ENCODE measurements around the gene MAST1.
A peak's percentile ranks its signal among the peaks of the same experiment; 100 is the strongest.

Gene MAST1

DNA sequence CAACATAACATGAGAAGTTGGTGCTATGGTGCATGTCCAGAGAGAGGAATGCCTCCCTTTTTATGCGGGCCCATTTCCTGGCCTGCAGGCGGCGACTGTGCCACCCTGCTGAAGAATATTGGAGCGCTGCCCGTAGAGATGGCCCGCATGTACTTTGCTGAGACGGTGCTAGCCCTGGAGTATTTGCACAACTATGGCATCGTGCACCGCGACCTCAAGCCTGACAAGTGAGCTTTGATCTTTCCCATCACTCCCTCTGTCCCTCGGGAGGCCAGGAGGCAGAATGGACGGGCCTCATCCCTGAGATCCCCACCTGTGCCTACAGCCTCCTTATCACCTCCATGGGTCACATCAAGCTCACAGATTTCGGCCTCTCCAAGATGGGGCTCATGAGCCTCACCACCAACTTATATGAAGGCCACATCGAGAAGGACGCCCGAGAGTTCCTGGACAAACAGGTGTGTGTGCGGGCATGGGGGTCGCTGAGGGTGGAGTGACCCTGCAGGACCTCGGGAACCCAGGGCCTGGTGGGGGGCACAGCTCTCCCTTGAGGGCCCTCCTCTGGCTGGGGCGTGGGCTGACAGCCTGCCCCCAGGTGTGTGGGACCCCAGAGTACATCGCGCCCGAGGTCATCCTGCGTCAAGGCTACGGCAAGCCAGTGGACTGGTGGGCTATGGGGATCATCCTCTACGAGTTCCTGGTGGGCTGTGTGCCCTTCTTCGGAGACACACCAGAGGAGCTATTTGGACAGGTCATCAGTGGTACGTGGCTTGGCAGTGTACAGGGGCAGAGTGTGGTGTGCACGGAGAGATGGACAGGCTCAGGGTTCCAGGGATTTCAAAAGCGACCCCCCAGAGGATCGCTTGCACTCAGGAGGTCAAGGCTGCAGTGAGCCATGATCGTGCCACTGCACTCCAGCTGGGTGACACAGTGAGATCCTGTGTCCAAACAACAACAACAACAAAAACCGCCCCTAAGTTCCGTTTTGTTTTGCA is 26.7 kb downstream of the MAST1 start:
- Histone ChIP-seq H3K36me3 (ENCODE audit: control insufficient read depth, insufficient read depth, low read length) (peaks cover 5% of the 10 kb centered on the region; the same call in 1 of the 2 replicates), H3K27ac (ENCODE audit: low read depth, low read length) (no peak overlapping the region), H3K27me3 (ENCODE audit: control insufficient read depth, insufficient read depth, low read length) (no peaks in the 10 kb centered on the region), H3K9ac (ENCODE audit: low read depth, low read length) (no peak overlapping the region), H3K4me1 (ENCODE audit: control insufficient read depth, insufficient read depth, low read length) (peaks cover 9% of the 10 kb centered on the region; the same call in 1 of the 2 replicates), H3K4me3 (ENCODE audit: low read depth, low read length) (no peak overlapping the region), H3K9me3 (ENCODE audit: control insufficient read depth, insufficient read depth, low read length) (no peaks in the 10 kb centered on the region)

DNA sequence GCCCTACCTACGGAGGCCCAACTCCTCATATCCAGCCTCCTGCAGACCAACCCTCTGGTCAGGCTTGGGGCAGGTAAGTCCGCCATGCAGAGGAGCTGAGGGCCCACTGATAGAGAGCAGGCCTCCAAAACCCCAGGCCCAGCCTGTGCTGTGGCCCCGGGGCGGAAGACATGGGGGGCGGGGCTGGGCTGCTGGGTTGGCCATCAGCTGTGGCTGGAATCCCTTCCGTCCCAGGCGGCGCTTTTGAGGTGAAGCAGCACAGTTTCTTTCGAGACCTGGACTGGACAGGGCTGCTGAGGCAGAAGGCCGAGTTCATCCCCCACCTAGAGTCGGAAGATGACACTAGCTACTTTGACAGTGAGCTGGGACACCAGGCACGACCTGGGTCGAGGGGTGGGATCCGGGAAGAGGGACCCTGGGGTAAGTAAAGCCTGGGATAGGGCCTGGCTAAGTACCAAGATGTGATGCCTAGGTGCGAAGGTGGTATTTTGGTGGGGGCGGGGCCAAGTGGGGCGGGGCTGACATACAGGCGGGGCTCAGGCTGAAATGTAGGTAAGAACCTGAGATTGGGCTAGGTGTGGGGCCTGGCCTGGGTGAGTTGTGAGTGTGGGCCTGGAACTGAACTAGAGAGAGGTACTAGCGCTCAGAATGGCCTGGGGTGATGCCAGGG is 27.6 kb downstream of the MAST1 start:
- Histone ChIP-seq H3K27me3 (ENCODE audit: control insufficient read depth, insufficient read depth, low read length) (no peaks in the 10 kb centered on the region), H3K27ac (ENCODE audit: low read depth, low read length) (peak overlapping the region; percentile 12), H3K36me3 (ENCODE audit: control insufficient read depth, insufficient read depth, low read length) (peaks cover 5% of the 10 kb centered on the region; the same call in 1 of the 2 replicates), H3K4me1 (ENCODE audit: control insufficient read depth, insufficient read depth, low read length) (peaks cover 9% of the 10 kb centered on the region; the same call in 1 of the 2 replicates), H3K9ac (ENCODE audit: low read depth, low read length) (no peak overlapping the region), H3K4me3 (ENCODE audit: low read depth, low read length) (no peak overlapping the region), H3K9me3 (ENCODE audit: control insufficient read depth, insufficient read depth, low read length) (no peaks in the 10 kb centered on the region)

DNA sequence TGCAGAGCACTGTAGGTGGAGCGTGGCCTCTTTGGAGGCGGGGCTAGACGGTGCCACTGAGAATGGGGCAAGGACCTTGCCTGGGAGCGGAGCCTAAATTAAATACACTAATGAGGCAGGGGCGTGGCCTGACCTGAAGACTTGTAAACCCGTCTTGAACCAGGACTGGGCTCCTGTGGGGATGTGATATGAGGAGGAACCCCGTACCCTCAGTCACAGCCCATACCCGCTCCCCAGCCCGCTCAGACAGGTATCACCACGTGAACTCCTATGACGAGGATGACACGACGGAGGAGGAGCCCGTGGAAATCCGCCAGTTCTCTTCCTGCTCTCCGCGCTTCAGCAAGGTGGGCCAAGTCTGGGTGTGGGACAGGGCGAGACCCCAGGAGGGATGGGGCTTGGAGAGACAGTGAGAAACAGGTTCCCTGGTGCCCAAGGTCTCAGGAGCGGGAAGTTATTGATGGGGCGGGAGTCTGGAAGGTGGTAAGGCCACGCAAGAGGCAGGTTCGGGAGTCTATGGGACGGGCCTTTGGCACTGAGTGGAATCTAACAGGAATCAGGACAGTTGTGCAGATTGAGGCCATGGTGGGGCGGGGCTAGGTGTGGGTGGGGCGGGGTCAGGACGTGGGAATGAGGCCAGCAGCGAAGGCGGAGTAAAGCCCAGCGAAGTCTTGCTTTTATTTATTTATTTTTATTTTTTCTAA is 28.3 kb downstream of the MAST1 start:
- Histone ChIP-seq H3K27me3 (ENCODE audit: control insufficient read depth, insufficient read depth, low read length) (no peaks in the 10 kb centered on the region), H3K36me3 (ENCODE audit: control insufficient read depth, insufficient read depth, low read length) (peaks cover 5% of the 10 kb centered on the region; the same call in 1 of the 2 replicates), H3K27ac (ENCODE audit: low read depth, low read length) (no peak overlapping the region), H3K9me3 (ENCODE audit: control insufficient read depth, insufficient read depth, low read length) (no peaks in the 10 kb centered on the region), H3K9ac (ENCODE audit: low read depth, low read length) (no peak overlapping the region), H3K4me1 (ENCODE audit: control insufficient read depth, insufficient read depth, low read length) (peaks cover 9% of the 10 kb centered on the region; the same call in 1 of the 2 replicates), H3K4me3 (ENCODE audit: low read depth, low read length) (peak overlapping the region; percentile 69; the same call in 1 of the 2 replicates)

DNA sequence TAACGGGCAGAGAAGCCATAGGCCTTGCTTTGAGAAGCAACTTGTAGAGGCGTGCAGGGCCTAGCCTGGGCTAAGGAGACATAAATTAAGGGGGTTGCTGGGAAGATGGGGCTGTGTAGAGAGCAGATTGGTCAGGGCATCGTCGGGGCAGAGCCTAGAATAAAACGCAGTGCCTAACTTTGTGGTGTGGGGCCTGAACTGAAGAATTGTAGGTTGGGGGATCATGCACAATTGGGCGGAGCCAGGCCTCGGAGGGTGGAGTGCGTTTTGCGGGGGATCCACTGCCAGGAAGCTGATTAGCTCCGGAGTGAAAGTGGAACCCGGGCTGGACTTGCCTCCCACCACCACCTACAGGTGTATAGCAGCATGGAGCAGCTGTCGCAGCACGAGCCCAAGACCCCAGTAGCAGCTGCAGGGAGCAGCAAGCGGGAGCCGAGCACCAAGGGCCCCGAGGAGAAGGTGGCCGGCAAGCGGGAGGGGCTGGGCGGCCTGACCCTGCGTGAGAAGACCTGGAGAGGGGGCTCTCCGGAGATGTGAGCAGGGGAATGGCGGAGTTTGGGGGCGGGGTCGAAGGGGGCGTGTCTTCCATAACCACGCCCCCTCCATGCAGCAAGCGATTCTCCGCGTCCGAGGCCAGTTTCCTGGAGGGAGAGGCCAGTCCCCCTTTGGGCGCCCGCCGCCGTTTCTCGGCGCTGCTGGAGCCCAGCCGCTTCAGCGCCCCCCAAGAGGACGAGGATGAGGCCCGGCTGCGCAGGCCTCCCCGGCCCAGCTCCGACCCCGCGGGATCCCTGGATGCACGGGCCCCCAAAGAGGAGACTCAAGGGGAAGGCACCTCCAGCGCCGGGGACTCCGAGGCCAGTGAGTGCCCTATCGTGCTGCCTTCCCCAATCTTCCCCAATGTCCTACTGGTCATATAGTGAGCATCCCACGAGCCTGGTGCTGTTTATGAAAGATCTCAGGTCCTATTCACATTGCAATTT is 29.1 kb downstream of the MAST1 start:
- Histone ChIP-seq H3K4me1 (ENCODE audit: control insufficient read depth, insufficient read depth, low read length) (peaks cover 9% of the 10 kb centered on the region; the same call in 1 of the 2 replicates), H3K27me3 (ENCODE audit: control insufficient read depth, insufficient read depth, low read length) (no peaks in the 10 kb centered on the region), H3K36me3 (ENCODE audit: control insufficient read depth, insufficient read depth, low read length) (peaks cover 11% of the 10 kb centered on the region; the same call in 1 of the 2 replicates), H3K27ac (ENCODE audit: low read depth, low read length) (peak overlapping the region; percentile 51), H3K9me3 (ENCODE audit: control insufficient read depth, insufficient read depth, low read length) (no peaks in the 10 kb centered on the region), H3K9ac (ENCODE audit: low read depth, low read length) (no peak overlapping the region), H3K4me3 (ENCODE audit: low read depth, low read length) (peak overlapping the region; percentile 69)

DNA sequence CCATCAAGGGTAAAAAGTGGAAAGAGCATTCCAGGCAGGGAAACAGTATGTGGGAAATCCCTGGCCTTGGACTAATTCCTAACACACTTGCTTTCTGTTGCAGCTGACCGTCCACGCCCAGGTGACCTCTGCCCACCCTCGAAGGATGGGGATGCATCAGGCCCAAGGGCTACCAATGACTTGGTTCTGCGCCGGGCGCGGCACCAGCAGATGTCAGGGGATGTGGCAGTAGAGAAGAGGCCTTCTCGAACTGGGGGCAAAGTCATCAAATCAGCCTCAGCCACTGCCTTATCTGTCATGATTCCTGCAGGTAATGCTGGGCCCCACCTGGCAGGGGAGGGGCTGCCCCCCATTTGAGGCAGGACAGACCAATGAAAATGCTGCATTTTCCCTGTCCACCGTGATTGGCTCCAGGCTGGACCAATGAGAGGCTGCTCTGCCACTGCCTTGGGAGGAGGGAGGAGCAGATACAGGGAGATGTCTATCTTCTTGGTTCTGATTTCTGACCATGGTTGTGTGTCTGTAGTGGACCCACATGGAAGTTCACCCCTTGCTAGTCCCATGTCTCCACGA is 30.3 kb downstream of the MAST1 start:
- H3K9me3 ChIP-seq (ENCODE audit: control insufficient read depth, insufficient read depth, low read length): no peaks in the 10 kb centered on the region
- H3K4me3 ChIP-seq (ENCODE audit: low read depth, low read length): no peak overlapping the region
- H3K9ac ChIP-seq (ENCODE audit: low read depth, low read length): no peak overlapping the region
- peaks cover 11% of the 10 kb centered on the region; the same call in 1 of the 2 replicates for H3K36me3 ChIP-seq (ENCODE audit: control insufficient read depth, insufficient read depth, low read length)
- peaks cover 9% of the 10 kb centered on the region; the same call in 1 of the 2 replicates for H3K4me1 ChIP-seq (ENCODE audit: control insufficient read depth, insufficient read depth, low read length)
- H3K27ac ChIP-seq (ENCODE audit: low read depth, low read length): no peak overlapping the region
- no peaks in the 10 kb centered on the region for H3K27me3 ChIP-seq (ENCODE audit: control insufficient read depth, insufficient read depth, low read length)

DNA sequence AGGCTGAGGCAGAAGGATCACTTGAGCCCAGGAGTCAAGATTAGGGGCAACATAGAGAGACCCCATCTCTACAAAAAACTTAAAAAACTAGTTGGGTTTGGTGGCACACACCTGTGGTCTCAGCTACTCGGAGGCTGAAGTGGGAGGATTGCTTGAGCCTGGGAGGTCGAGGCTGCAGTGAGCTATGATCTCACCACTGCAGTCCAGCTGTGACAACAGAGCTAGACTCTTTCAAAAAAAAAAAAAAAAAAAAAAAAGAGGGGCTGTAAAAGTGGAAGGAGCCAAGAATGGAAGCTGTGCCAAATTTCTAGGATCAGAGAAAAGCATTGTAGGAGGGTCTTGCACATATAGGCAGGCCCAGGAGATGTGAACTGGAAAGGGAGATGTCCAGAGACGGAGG is 33.4 kb downstream of the MAST1 start:
- H3K9ac ChIP-seq (ENCODE audit: low read depth, low read length): no peak overlapping the region
- peaks cover 19% of the 10 kb centered on the region for H3K36me3 ChIP-seq (ENCODE audit: control insufficient read depth, insufficient read depth, low read length)
- no peak overlapping the region for H3K4me3 ChIP-seq (ENCODE audit: low read depth, low read length)
- H3K4me1 ChIP-seq (ENCODE audit: control insufficient read depth, insufficient read depth, low read length): peaks cover 5% of the 10 kb centered on the region; the same call in 1 of the 2 replicates
- no peaks in the 10 kb centered on the region for H3K27me3 ChIP-seq (ENCODE audit: control insufficient read depth, insufficient read depth, low read length)
- H3K9me3 ChIP-seq (ENCODE audit: control insufficient read depth, insufficient read depth, low read length): no peaks in the 10 kb centered on the region
- H3K27ac ChIP-seq (ENCODE audit: low read depth, low read length): no peak overlapping the region

DNA sequence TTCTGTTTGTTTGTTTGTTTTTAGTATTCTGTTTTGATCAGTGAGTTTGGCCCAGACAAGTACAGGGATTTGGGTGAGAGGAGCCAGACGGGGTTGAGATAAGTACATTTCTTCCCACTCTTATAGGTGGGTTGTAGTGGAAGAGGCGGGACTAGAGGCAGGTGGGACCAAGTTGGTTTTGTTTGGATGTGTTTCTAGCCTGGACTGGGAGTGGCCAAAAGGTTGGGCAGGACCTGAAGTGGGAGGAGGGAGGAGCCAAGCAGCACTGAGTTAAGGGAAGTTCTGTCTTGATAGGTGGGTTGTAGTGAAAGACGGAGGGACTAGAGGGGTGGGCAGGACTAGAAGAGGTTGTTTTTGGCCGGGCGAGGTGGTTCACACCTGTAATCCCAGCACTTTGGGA is 33.9 kb downstream of the MAST1 start:
- H3K9ac ChIP-seq (ENCODE audit: low read depth, low read length): no peak overlapping the region
- H3K9me3 ChIP-seq (ENCODE audit: control insufficient read depth, insufficient read depth, low read length): no peaks in the 10 kb centered on the region
- no peaks in the 10 kb centered on the region for H3K27me3 ChIP-seq (ENCODE audit: control insufficient read depth, insufficient read depth, low read length)
- peaks cover 2% of the 10 kb centered on the region; the same call in 1 of the 2 replicates for H3K4me1 ChIP-seq (ENCODE audit: control insufficient read depth, insufficient read depth, low read length)
- H3K4me3 ChIP-seq (ENCODE audit: low read depth, low read length): no peak overlapping the region
- H3K36me3 ChIP-seq (ENCODE audit: control insufficient read depth, insufficient read depth, low read length): peaks cover 21% of the 10 kb centered on the region
- no peak overlapping the region for H3K27ac ChIP-seq (ENCODE audit: low read depth, low read length)

DNA sequence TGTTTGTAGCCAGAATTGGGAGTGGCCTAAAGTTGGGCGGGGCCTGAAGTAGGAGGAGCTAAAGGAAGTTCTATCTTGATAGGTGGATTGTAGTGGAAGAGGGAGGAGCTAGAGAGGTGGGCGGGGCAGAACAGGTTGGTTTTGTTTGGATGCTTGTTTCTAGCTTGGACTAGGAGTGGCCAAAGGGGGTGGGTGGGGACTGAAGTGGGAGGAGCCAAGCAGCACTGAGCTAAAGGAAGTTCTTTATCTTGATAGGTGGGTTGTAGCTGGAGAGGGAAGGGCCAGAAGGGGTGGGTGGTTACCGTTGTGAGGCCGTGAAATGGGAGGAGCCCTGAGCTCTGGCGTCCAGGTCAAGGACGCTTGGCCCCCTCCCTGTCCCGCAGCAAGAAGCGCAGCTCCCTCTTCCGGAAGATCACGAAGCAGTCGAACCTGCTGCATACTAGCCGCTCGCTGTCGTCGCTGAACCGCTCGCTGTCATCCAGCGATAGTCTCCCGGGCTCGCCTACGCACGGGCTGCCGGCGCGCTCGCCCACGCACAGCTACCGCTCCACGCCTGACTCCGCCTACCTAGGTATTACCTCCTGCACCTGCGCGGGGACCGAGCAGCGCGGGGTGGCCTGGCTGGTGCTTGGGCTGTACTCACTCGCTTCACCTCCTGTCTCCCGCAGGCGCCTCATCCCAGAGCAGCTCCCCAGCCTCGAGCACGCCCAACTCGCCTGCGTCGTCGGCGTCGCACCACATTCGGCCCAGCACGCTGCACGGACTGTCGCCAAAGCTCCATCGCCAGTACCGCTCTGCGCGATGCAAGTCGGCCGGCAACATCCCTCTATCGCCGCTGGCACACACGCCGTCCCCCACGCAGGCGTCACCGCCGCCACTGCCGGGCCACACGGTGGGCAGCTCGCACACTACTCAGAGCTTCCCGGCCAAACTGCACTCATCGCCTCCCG is 34.9 kb downstream of the MAST1 start:
- Histone ChIP-seq H3K9ac (ENCODE audit: low read depth, low read length) (no peak overlapping the region), H3K36me3 (ENCODE audit: control insufficient read depth, insufficient read depth, low read length) (peaks cover 25% of the 10 kb centered on the region), H3K27me3 (ENCODE audit: control insufficient read depth, insufficient read depth, low read length) (no peaks in the 10 kb centered on the region), H3K27ac (ENCODE audit: low read depth, low read length) (no peak overlapping the region), H3K4me3 (ENCODE audit: low read depth, low read length) (peak overlapping the region; percentile 46), H3K4me1 (ENCODE audit: control insufficient read depth, insufficient read depth, low read length) (no peaks in the 10 kb centered on the region), H3K9me3 (ENCODE audit: control insufficient read depth, insufficient read depth, low read length) (no peaks in the 10 kb centered on the region)

Measured in HUES48 (cell line).